ENCODE data around the gene MET. TPM values are rescaled to one million over a fixed set of nuclear protein-coding genes. Genes with fewer than 3 reads are reported as not detected.
A peak's percentile ranks its signal among the peaks of the same experiment; 100 is the strongest.

MET gene
- total and polyA plus RNA-seq, 2 of the 13 experiments (the other 11 are each of a cell fraction or from before 2014, with no cell fraction given), result 21.8 to 31.5 TPM

GRCh38 chr7:116741625-116742316 is 69.8 kb downstream of the MET start (continued):
- TF ChIP-seq PAXIP1 (CRISPR knock-in tag; conservative IDR thresholded peaks at IDR 0.05), result peak; percentile 88
- TF ChIP-seq SKIL (CRISPR knock-in tag; IDR thresholded peaks at IDR 0.05; ENCODE audit: borderline replicate concordance), result peak; percentile 20; the same call in 1 of the 2 replicates
- peak; percentile 66 for TF ChIP-seq NCOA2 (CRISPR knock-in tag; IDR thresholded peaks at IDR 0.05)
- peak; percentile 71; the same call in 1 of the 2 replicates for TF ChIP-seq FOXJ3 (CRISPR knock-in tag; IDR thresholded peaks at IDR 0.05; ENCODE audit: borderline replicate concordance)
- peak; percentile 74 for TF ChIP-seq ISL2 (CRISPR knock-in tag; IDR thresholded peaks at IDR 0.05)
- no peak for TF ChIP-seq ZNF253 (CRISPR knock-in tag; IDR thresholded peaks at IDR 0.05; ENCODE audit: borderline replicate concordance)
- no peak for TF ChIP-seq SATB2 (CRISPR knock-in tag; IDR thresholded peaks at IDR 0.05)
- no peak for TF ChIP-seq ZNF205 (CRISPR knock-in tag; IDR thresholded peaks at IDR 0.05)
- no peak for TF ChIP-seq E2F2 (CRISPR knock-in tag; IDR thresholded peaks at IDR 0.05; ENCODE audit: borderline replicate concordance)
- no peak for TF ChIP-seq MTERF4 (CRISPR knock-in tag; IDR thresholded peaks at IDR 0.05)
- TF ChIP-seq NR2C2 (CRISPR knock-in tag; IDR thresholded peaks at IDR 0.05; ENCODE audit: borderline replicate concordance), result no peak
- TF ChIP-seq TBL1XR1 (IDR thresholded peaks at IDR 0.05; ENCODE audit: borderline replicate concordance, low read length, partially characterized antibody), result peak; percentile 94
- TF ChIP-seq ZNF18 (CRISPR knock-in tag; IDR thresholded peaks at IDR 0.05; ENCODE audit: insufficient replicate concordance), result peak; percentile 62
- no peak for TF ChIP-seq ZNF460 (CRISPR knock-in tag; IDR thresholded peaks at IDR 0.05; ENCODE audit: borderline replicate concordance)
- TF ChIP-seq ARHGAP35 (CRISPR knock-in tag; IDR thresholded peaks at IDR 0.05; ENCODE audit: borderline replicate concordance), result no peak
- TF ChIP-seq ZBTB43 (CRISPR knock-in tag; conservative IDR thresholded peaks at IDR 0.05), result peak; percentile 60; the same call in 1 of the 2 replicates
- peak; percentile 50; the same call in 1 of the 2 replicates for TF ChIP-seq MBD4 (IDR thresholded peaks at IDR 0.05; ENCODE audit: borderline replicate concordance, low read length)

All from HepG2 (cell line).